Motor neuron (in vitro differentiated cells): ENCODE measurements around the gene DPYSL4. TPM values are rescaled to one million over a fixed set of nuclear protein-coding genes. Genes with fewer than 3 reads are reported as not detected.

Experiments
- ATAC-seq, 8 experiments: fragments of 200-7000 bp; cut with Tn5 transposase; replicated peaks in 6 of 8; 2 replicates each; pipeline ENCODE4 v1.8.0; 2021; ENCODE audit warnings: mild to moderate bottlenecking in 8 of 8, moderate library complexity in 8 of 8
- H3K27ac ChIP-seq, 2 donors: fragments of 250-450 bp; sonication (Bioruptor Pico); 2 replicates each; pipeline ENCODE4 v1.9.0; 2021; ENCODE audit warnings: antibody characterized with exemption in 2 of 2, mild to moderate bottlenecking in 2 of 2, moderate library complexity in 1 of 2
- H3K4me1 ChIP-seq, 2 donors: fragments of 250-450 bp; sonication (Bioruptor Pico); replicated peaks in 1 of 2; 2 replicates each; pipeline ENCODE4 v1.6.1; 2021; ENCODE audit warnings: antibody characterized with exemption in 2 of 2, mild to moderate bottlenecking in 2 of 2, moderate library complexity in 1 of 2
- H3K4me3 ChIP-seq, 5 donors: fragments of 250-450 bp; sonication (Bioruptor Pico); 2 replicates each; pipeline ENCODE4 v1.9.0; 2021; ENCODE audit warnings: antibody characterized with exemption in 5 of 5, mild to moderate bottlenecking in 5 of 5, moderate library complexity in 4 of 5
- WGBS, 10 experiments: fragments of 450-650 bp; shearing (Covaris generic); methylation state at CpG; one replicate each; pipeline ENCODE4 v1.0.0; 2022; 5-methylcytosine and 5-hydroxymethylcytosine counted together
- in situ Hi-C, 9 experiments: fragments of 400-800 bp; cut with MboI; loops; one replicate each; pipeline ENCODE4 v1.15.0; 2021; ENCODE audit warnings: low sequenced_read_pairs in 9 of 9, low pct_unique_long_range_greater_than_20kb in 2 of 9; ENCODE audit not compliant: unreplicated experiment in 9 of 9
- total RNA-seq, 8 experiments: library from RNA; unstranded; fragments of 300-600 nt; gene quantifications; 2 replicates each; pipeline versions ENCODE4 v1.2.3 to v1.2.4, GENCODE V29; 2022

The DPYSL4 gene
- 100 to 1,000 TPM in 1 of 8 experiments, 10 to 100 TPM in 6, under 1 TPM in 1; 0.56 to 181 (median 50.9) TPM for total RNA-seq

DNA sequence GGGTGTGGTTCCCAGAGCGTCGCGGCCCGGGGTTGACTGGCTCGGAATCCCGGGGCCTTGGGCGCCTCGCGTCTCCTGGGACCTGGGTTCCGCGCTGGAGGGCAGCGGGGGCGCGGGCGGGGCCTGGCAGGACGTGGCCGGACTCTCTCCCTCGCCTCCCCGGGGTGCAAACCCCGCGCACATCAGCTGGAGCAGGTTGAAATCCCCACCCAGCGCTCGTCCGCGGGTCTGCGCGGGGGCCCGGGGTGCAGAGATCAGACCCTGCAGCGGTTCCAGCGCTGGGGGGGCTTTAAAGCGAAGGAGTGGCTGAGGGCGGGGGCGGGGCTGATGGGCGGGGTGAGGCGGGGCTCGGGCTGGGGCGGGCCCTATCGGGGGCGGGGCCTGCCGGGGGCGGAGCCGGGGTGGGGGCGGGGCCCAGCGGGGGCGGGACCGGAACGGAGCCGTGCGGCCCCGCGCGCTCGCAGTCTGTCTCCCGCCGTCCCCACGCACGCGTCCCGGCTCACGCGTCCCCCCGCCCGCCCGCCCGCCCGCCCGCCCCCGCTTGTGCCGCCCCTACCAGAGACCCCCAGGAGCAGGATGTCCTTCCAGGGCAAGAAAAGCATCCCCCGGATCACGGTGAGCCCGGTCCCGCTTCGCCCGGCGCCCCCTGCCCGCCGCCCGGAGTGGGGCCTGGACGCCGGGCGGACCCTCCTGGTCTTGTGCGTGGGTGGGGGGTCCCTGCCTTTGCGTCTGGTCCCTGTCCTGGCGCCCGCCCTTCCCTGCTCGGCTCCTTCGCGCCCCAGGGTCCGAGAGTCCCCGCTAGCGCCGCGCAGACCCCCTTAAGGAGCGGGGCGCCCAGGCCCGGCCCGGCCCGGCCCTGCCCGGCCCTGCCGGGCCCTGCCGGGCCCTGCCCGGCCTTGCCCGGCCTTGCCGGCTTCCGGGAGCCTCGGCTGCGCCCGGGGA, at the start of gene DPYSL4:
DPYSL4 (plus strand) TSS at position 461 of the 942 bp plus-strand sequence; CDS start at position 577, 116 bp downstream.
- peak in 7 of 8 experiments; percentile 29 to 60 (median 52) for ATAC-seq
- peak within 1 kb of the TSS; percentile 76 to 77 for H3K27ac ChIP-seq
- peaks cover 17 to 20% of the 10 kb centered on the region in 2 donors for H3K4me1 ChIP-seq
- H3K4me3 ChIP-seq, result peak within 1 kb of the TSS; percentile 66 to 94 (median 86)
- 1 to 13% methylated on average over 3 to 13 of the region's 109 CpGs; no CpG with 5 or more reads in 8 of the 10 experiments for WGBS, 10 experiments
- in situ Hi-C loops, result no loop called here

DNA sequence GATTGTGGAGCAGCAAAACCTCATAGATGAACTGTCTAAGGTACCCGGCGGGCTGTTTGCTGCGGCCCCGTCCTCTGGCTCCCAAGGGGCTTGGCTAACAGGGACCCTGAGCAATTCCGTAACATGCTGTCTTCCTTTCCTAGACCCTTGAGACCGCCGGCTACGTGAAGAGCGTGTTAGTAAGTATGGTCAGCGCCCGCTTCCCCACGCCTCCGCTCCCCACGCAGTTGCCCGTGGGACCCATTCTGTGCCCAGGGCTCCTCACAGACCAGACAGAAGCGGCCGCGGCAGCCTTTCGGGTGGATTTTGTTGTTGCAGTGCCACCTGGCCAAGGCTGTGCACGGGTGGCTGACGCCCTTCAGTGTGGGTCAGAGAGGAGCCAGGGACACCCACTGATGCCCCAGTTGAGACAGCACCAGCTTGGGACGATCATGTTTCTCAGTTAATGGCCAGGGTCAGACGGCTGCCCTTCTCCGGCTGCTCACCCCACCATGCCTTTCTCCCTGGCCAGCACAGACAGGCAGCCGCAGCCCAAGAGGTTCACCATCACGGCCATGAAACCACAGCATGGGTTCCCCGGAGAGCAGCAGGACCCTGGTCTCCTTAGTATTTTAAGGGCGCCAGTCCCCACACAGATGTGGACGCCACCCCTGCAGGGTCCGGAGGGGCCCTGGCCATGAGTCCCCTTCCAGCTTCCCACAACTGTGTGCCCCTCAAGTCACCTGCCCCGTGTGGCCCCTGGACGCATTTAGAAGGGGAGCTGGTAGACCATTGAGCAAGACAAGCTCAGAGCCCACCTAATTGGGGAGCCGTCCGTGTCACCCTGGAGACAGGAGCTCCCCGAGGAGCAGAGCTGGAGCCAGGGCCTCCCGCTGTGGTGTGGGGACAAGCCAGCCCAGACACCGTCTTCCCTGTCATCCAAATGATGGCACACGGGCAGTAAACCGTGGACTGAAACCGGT, 49.4 kb upstream of the DPYSL4 start:
- in situ Hi-C loops, result no loop called here
- H3K4me1 ChIP-seq, result peaks cover 11 to 12% of the 10 kb centered on the region in 2 donors
- H3K27ac ChIP-seq, result no peak overlapping the region
- H3K4me3 ChIP-seq, result no peak overlapping the region
- WGBS, 10 experiments, result 78 to 100% (median 92%) methylated on average over 1 to 14 of the region's 40 CpGs; no CpG with 5 or more reads in 4 of the 10 experiments
- ATAC-seq, result no peak

DNA sequence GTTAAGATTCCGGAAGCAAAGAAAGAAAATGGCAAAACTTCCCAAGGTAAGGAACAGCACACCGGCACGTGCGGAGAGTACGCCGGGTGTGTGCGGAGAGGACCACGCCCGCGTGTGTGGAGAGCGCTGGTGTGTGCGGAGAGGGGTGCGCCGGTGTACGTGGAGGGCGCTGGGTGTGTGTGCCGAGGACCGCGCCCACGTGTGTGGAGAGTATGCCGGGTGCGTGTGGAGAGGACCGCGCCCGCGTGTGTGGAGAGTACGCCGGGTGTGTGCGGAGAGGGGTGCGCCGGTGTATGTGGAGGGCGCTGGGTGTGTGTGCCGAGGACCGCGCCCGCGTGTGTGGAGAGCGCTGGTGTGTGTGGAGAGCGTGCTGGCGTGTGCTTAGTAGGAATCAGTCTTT, 48.6 kb upstream of the DPYSL4 start:
- WGBS, 10 experiments, result 88 to 100% (median 93%) methylated on average over 1 to 15 of the region's 40 CpGs; no CpG with 5 or more reads in 4 of the 10 experiments
- ATAC-seq, result no peak

DNA sequence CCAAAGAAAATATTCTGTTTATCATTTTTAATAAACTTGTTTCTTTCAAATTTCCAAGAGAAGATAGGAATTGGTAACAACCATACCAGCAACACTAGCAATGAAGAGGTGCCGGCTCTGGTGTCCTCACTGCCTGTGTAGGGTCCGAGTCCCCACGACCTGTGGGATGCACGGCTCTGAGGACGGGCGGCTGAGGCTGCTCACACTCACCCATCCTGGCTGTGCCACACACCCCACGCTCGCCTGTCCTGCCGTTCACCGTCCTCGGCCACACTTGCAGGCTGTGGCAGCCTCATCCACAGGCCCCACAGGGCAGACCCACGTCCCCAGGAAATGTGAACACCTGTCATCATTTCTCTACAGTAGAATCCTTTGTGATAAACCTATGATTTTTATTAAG, 48.2 kb upstream of the DPYSL4 start:
- 53 to 83% (median 77%) methylated on average over 3 to 9 of the region's 12 CpGs; no CpG with 5 or more reads in 5 of the 10 experiments for WGBS, 10 experiments
- Histone ChIP-seq H3K4me1 (peaks cover 7 to 9% of the 10 kb centered on the region in 2 donors), H3K4me3 (no peak overlapping the region), H3K27ac (no peak overlapping the region)
- in situ Hi-C loops, result no loop called here
- no peak for ATAC-seq

More for the DNA sequence above, 48.6 kb upstream of the DPYSL4 start:
- Histone ChIP-seq H3K4me1 (peaks cover 8 to 9% of the 10 kb centered on the region in 2 donors), H3K4me3 (no peak overlapping the region), H3K27ac (no peak overlapping the region)
- in situ Hi-C loops, result no loop called here

DNA sequence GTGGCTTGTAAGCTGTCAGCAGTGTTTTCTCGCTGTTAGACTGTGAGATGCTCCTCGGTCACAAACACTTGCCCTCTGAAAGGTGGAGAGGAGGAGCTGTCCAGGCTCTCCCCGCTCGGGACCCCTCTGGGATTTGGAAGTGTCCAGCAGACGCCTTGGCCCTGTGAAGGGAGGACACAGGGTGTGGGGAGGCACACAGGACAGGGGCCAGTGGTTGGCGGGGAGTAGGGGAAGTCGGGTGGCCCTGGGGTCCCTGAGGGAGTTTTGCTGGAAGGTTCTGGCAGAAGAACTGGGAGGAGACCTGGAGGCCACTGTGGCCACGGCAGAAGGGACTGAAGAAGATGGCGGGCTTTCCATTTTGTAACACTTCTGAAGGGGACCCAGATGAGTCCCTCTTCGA, 47.2 kb upstream of the DPYSL4 start:
- H3K4me3 ChIP-seq, result no peak overlapping the region
- H3K27ac ChIP-seq, result no peak overlapping the region
- in situ Hi-C loops, result no loop called here
- ATAC-seq, result no peak
- WGBS, 10 experiments, result 80 to 92% methylated on average over 1 to 2 of the region's 10 CpGs; no CpG with 5 or more reads in 8 of the 10 experiments
- H3K4me1 ChIP-seq, result peaks cover 7 to 9% of the 10 kb centered on the region in 2 donors

DNA sequence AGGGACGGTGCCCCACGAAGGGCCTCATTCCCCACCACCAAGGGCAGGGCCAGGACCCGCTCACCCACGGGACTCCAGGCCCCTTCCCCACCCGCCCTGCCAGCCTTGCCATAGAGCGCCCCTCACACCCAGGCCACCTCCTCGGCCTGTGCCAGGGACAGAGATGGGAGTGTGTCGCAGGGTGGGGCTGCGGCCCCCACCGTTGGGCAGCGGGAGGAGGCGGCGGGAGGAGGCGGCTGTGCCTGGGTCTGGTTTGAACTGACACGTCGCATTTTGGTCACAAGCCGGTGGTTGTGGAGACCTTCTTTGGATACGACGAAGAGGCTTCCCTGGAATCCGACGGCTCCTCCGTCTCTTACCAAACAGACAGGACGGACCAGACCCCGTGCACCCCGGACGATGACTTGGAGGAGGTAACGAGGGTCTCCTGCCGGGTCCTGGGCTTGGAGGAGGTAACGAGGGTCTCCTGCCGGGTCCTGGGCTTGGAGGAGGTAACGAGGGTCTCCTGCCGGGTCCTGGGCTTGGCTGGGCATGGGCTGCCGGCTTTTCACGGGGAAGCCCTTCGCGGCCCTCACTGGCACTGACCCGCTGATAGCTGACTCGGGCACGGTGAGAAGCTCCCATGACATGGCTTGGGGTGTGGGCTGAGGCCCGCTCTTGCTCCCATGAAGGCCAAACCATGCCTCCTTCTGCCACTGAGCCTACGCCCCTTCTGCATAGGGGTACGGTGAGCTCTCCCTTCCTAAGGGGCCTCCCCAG, 46.4 kb upstream of the DPYSL4 start:
- in situ Hi-C loops, result no loop called here
- H3K27ac ChIP-seq, result no peak overlapping the region
- H3K4me1 ChIP-seq, result peaks cover 7 to 9% of the 10 kb centered on the region in 2 donors
- H3K4me3 ChIP-seq, result no peak overlapping the region
- WGBS, 10 experiments, result 94 to 100% (median 97%) methylated on average over 1 to 9 of the region's 42 CpGs; no CpG with 5 or more reads in 6 of the 10 experiments
- no peak for ATAC-seq

DNA sequence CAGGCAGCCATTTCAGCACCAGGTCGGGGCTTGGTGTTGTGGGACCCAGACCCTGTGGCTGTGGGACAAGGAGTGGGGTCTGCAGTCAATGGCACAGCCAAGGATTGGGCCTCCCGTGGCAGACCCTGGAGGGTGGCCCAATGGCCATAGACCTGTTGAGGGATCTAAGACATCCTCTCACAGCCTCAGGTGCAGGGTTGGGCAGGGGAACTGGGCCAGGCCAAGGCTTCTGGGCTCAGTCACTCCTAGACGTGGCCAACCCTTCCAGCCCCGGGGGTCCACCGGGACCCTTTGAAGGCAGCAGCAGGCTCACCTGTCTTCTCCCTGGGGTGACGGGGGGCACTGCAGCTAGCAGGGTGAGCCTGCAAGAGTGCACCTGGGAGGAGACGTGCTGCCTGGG, 45.7 kb upstream of the DPYSL4 start:
- ATAC-seq, result no peak
- no peak overlapping the region for H3K27ac ChIP-seq
- WGBS, 10 experiments, result 83 to 100% methylated on average over 1 of the region's 7 CpGs; no CpG with 5 or more reads in 8 of the 10 experiments
- peaks cover 7 to 9% of the 10 kb centered on the region in 2 donors for H3K4me1 ChIP-seq
- no peak overlapping the region for H3K4me3 ChIP-seq
- in situ Hi-C loops, result no loop called here

DNA sequence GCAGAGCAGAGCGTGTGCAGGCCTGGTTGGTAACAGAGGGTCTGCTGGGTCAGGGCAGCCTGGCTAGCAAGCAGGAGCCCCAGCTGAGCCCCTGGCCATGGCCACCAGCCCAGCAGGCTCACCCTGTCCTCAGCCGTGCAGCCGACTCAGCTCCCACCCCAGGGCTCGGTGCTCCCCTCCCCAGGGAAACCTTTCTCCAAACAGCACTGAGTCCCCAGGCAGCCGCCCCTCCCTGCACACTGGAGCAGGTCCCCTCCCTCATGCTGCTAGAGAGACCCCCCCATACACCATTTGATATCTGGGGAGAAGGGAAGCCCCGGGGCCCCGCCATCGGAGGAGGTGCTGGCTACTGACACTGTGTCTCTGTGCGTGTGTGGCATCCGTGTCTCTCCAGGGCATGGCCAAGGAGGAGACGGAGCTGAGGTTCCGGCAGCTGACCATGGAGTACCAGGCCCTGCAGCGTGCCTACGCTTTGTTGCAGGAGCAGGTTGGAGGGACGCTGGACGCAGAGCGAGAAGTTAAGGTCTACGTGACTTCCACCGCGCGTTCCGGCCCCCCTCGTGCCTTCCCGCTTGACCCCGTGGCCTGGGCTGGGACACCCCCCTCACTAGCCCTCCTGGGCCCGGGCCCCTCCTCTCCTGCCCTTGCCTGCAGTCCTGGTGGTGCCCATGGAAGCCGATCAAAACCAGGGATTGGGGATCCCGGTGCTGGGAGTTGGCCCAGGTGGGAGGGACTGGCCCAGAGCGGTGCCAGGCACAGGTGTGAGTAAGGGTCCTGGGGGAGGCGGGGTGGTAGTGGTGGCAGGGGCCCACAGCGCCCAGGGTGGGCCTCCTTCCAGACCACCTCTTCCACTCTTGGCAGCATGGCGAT, 45.0 kb upstream of the DPYSL4 start:
- peaks cover 7 to 9% of the 10 kb centered on the region in 2 donors for H3K4me1 ChIP-seq
- in situ Hi-C loops, result no loop called here
- no peak overlapping the region for H3K27ac ChIP-seq
- 80% methylated on average over 1 of the region's 32 CpGs; no CpG with 5 or more reads in 9 of the 10 experiments for WGBS, 10 experiments
- no peak overlapping the region for H3K4me3 ChIP-seq
- peak in 2 of 8 experiments; percentile 2 to 5 for ATAC-seq

DNA sequence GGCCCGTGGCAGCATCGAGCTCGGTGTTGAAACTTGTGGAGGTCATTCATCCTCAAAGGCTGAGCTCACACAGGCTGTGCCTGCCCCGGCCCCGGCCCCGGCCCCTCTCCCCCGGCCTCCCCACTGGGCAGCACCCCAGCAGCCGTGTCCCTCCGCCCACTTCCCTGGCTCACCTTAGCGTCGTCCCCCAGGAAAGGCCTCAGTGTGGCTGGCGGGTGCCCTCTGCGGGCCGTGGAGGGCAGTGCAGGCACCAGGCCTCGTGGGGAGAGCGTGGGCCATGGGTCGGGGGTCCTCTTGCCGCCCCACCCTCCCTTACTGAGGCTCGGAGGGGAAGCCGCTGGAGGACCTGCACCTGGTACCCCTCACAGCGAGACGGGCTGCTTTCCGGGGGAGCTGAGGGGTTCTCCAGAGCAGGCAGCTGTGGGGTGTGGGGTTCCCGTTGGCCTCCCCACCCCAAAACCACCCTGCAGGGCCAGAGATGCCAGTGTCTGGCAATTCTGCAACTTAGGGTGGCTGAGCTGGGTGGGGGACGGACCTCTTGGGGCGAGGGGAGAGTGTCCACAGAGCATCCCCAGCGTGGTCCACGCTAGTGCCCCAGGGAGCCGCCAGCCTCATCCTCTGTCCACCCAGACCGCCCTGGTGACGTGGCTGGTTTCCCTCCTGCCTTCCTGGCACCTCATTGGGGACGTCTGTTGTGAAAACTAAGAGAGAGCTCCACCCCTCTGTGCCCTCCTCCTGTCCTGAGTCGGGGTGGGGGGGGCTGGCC, 44.2 kb upstream of the DPYSL4 start:
- Histone ChIP-seq H3K4me1 (peaks cover 7 to 9% of the 10 kb centered on the region in 2 donors), H3K4me3 (no peak overlapping the region), H3K27ac (peak overlapping the region in 1 of 2 donors; percentile 18)
- 62% methylated on average over 2 of the region's 33 CpGs; no CpG with 5 or more reads in 9 of the 10 experiments for WGBS, 10 experiments
- peak; percentile 64 to 95 (median 76) for ATAC-seq
- in situ Hi-C loops, result no loop called here

DNA sequence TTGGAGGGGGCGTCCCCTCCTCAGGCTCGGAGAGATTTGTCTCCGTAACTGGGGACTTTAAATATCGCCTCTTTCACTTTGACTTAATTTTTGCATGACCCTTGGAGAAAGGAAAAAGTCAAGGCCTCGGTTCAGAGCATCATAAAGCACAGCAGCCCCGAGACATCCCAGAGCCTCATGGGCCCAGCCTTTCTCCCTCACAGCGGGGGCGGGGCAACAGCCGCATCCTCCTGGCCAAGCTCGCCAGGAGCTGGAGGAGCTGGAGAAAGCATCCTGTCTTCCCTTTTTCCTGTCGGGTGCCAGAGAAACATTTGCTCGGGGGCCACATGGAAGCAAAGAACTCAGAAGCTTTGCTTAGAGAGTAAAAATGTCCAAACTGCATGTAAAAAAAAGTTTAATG, 43.6 kb upstream of the DPYSL4 start:
- H3K4me1 ChIP-seq, result peaks cover 7 to 9% of the 10 kb centered on the region in 2 donors
- peak in 5 of 8 experiments; percentile 20 to 65 (median 57) for ATAC-seq
- H3K27ac ChIP-seq, result no peak overlapping the region
- in situ Hi-C loops, result no loop called here
- 3 to 41% (median 20%) methylated on average over 1 to 8 of the region's 12 CpGs; no CpG with 5 or more reads in 1 of the 10 experiments for WGBS, 10 experiments
- no peak overlapping the region for H3K4me3 ChIP-seq

DNA sequence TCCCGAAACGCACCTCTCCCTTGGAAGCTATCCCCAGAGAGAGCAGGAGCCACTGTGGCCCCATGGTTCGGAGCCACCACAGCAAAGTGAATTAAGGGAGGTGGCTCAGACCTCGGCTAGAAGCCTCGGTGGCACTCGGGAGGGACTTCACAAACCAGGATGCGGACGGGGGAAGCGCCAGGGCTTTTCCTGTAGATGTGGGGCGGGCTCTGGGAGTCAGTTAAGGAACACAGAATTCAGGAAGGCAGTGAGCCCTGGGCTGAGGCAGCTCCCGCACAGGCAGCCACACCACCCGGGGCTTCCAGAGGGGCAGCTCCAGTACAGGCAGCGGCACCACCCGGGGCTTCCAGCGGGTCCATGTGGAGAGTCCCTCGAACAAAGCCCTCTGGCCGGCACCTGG, 42.7 kb upstream of the DPYSL4 start:
- 74 to 81% methylated on average over 3 to 6 of the region's 17 CpGs; no CpG with 5 or more reads in 8 of the 10 experiments for WGBS, 10 experiments
- no peak for ATAC-seq
- no peak overlapping the region for H3K27ac ChIP-seq
- H3K4me1 ChIP-seq, result peaks cover 7 to 9% of the 10 kb centered on the region in 2 donors
- in situ Hi-C loops, result no loop called here
- H3K4me3 ChIP-seq, result no peak overlapping the region
